NCI-H526 (cell line): ENCODE data around the gene LGALS7.
"Not testable (repeated sequence)": the region's sequence is repeated elsewhere in the genome, so short reads cannot be mapped to it uniquely, and the experiment has no call there.

ENCODE experiments used
- DNase-seq, 2 experiments: peaks; one replicate each; lab custom pipeline; 2025; lab: John Stamatoyannopoulos, UW

LGALS7 gene

DNA sequence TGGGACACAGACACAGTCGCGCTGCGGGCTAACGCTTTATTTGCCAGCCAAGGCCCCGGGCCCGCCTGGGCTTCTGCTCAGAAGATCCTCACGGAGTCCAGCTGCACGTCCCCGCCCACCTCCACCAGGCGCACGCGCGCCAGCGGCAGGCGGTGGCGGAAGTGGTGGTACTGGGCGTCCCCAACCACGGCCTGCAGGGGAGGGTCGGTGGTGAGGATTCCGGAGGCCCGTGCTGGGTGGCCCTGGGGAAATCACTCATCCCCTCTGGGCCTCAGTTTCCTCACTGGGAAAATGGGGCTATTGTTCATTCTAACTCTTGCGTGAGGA is 2.4 kb downstream of the LGALS7 start:
- not testable (repeated sequence) for DNase-seq

DNA sequence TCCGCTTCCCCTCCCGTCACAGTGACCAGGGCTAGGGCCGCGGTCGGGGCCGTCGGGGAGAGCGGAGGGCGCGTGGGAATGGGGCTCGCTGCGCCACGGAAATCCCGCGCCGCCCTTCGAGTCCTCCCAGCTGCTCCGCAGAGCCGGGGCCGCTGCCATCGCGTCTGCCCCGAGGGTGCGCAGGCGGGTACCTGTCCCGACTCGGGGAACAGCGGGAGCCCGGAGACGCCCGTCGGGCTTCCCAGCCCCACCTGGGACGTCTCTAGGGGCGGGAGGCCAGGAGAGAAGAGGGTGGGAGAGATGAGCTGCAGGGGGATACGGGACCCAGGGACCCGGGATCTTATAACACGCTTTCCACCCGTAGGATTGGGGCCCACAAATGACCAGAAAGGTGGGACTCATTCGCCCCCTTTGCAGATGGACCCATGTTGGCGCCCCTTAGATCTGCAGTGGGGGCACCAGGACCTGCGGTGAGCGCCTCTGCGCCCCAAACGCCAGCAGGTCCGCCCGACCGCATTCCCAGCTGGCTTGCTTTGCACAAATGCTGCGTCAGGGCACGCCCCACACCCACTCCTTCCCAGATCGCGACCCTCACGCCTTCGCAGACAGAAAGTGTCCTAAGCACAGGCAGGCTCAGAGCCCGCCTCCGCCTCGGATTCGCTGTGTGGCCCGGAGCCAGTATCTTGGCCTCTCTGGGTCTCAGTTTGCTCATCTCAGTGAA is 2.9 kb downstream of the LGALS7 start:
- DNase-seq, result not testable (repeated sequence)

DNA sequence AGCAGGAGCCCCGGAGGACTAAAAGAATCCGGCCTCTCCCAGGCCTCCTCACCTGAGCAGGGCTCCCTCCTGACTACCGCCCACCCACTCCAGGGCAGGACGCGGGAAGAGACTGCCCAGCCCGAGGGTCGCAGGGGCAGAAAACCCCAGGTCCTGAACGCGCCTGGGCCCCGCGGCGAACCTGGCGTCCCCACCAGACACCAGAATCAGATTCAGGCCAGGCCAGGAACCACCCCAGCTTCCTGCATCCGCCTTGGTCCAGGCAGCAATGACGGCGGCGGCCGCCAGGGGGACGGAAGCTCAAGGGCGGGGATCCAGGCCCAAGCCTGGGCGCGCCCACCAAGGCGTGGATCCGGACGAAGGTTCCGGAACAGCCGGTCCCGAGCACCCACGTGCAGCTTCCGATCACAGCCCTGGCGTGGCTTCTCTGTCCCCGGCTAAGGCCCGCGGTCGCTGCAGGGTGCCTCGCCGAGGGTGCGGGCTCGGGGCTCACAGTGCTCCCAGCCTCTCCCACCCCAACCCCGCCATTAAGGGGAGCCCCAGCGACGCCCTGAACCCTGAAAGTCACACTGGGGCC is 3.6 kb downstream of the LGALS7 start:
- DNase-seq, result peak in 1 of 2 experiments; percentile 64

DNA sequence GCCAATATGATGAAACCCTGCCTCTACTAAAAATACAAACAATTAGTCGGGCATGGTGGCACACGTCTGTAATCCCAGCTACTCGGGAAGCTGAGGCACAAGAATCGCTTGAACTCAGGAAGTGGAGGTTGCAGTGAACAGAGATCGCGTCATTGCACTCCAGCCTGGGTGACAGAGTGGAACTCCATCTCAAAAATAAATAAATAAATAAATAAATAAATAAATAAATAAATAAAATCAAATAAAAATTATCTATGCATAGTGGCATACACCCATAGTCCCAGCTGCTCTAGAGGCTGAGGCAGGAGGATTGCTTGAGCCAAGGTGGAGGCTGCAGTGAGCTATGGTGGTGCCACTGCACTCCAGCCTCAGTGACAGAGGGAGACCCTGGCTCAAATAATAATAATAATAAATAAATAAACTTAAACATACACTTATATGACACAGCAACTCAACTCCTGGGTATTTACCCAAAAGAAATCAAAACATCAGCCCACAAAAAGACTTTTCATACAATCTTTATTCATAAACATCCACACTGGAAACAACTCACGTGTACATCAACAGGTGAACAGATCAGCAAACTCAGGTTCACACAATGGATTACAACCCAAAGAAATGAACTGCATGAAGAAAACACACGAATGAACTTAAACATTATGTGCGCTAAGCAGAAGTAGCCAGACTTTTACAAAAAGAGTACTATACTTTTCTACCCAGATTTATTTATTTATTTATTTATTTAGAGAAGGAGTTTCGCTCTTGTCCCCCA is 6.9 kb downstream of the LGALS7 start:
- no peak for DNase-seq

- DNase-seq, result no peak
These were observed 8.1 kb downstream of the LGALS7 start for GRCh38 chr19:38765214-38765613.

DNA sequence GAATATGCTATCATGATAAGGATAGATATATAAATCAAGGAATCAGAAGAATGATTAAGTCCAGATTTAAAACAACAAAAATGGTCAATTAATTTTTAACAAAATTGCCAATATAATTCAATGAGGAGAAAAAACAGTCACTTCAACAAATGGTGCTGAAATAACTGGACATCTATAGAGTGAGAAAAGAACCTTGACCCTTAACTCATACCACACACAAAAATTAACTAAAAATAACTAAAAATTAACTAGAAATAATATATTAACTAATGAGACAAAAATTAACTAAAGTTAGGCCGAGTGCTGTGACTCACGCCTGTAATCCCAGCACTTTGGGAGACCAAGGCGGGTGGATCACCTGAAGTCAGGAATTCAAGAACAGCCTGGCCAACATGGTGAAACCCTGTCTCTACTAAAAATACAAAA is 9.5 kb downstream of the LGALS7 start:
- no peak for DNase-seq

DNA sequence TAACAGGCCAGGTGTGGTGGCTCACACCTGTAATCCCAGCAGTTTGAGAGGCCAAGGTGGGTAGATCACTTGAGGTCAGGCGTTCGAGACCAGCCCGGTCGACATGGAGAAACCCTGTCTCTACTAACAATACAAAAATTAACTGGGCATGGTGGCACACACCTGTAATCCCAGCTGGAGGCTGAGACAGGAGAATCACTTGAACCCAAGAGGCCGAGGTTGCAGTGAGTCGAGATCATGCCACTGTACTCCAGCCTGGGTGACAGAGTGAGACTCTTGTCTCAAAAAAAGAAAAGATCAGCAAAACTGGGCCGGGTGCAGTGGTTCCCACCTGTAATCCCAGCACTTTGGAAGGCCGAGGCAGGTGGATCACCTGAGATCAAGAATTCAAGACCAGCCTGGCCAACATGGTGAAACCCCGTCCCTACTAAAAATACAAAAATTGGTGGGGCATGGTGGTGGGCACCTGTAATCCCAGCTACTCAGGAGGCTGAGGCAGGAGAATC is 11.4 kb downstream of the LGALS7 start:
- not testable (repeated sequence) for DNase-seq

DNA sequence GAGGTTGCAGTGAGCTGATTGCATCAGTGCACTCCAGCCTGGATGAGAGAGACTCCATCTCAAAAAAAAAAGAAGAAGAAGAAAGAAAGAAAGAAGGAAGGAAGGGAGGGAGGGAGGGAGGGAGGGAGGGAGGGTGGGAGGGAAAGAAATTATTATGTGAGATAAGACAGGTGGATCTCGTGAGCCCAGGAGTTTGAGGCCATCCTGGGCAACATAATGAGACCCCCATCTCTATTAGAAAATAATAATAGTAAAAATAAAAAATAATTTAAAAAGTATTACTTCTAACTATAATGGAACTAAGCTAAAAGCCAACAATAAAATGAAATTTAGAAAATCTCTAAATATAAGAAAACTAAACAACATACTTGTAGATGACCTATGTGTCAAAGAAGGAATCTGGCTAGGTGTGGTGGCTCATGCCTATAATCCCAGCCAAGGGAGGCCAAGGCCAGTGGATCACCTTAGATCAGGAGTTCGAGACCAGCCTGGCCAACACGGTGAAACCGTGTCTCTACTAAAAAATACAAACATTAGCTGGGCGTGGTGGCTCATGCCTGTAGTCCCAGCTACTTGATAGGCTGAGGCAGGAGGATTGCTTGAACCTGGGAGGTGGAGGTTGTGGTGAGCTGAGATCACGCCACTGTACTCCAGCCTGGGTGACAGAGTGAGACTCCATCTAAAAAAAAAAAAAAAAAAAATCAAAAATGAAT is 12.4 kb downstream of the LGALS7 start:
- not testable (repeated sequence) for DNase-seq

GRCh38 chr19:38759590-38760003 is 13.7 kb downstream of the LGALS7 start:
- DNase-seq, result no peak

DNA sequence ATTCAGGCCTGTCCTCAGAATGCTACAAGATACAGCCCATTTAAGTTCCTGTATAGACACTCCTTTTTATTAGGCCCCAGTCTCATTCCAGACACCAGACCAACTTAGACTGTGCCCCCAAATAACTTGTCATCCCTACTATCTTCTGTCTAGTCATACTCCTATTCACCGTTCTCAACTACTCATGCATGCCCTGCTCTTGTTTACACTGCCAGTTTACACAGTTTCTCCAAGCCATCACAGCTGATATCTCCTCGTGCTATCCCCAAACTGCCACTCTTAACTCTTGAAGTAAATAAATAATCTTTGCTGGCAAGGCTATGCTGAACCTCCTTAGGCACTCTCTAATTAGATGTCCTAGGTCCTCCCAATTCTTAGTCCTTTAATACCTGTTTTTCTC is 19.1 kb downstream of the LGALS7 start:
- not testable (repeated sequence) for DNase-seq

DNA sequence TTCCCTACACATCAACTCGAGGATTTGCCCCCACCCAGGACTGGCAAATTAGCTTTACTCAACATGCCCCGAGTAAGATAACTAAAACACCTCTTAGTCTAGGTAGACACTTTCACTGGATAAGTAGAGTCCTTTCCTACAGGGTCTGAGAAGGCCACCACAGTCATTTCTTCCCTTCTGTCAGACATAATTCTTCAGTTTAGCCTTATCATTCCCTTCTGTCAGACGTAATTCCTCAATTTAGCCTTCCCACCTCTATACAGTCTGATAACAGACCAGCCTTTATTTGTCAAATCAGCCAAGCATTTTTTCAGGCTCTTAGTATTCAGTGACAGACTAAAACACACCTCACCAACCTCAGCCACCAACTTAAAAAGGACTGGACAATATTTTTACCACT is 19.5 kb downstream of the LGALS7 start:
- not testable (repeated sequence) for DNase-seq

- DNase-seq, result no peak
These were observed 28.0 kb downstream of the LGALS7 start for GRCh38 chr19:38745316-38745715.

- no peak for DNase-seq
These were observed 28.4 kb downstream of the LGALS7 start for GRCh38 chr19:38744874-38745273.

DNA sequence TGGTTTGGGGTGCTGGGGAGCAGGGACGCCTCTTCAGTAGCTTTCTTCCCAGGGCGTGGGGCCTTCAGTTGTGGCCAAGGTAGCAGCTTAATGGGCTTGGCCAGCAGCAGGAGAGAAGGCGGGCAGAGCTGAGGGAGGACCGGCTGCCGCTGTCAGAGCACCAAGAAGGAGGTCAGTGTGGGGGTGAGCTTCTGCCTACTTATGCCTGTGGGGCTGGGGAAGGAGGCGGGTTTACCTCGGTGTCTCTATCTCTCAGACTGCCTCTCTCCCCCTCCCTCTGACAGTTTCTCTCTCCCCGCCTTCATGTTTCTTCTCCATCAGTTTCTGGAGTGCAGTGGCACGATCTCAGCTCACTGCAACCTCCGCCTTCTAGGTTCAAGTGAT is 29.0 kb downstream of the LGALS7 start, which contains the start of gene CAPN12:
Gene CAPN12 (minus strand): TSS at position 177 of the 384 bp plus-strand sequence. CDS start 309 bp downstream, outside the sequence.
- no peak for DNase-seq

GRCh38 chr19:38743394-38744297 is 29.7 kb downstream of the LGALS7 start:
- no peak for DNase-seq

DNA sequence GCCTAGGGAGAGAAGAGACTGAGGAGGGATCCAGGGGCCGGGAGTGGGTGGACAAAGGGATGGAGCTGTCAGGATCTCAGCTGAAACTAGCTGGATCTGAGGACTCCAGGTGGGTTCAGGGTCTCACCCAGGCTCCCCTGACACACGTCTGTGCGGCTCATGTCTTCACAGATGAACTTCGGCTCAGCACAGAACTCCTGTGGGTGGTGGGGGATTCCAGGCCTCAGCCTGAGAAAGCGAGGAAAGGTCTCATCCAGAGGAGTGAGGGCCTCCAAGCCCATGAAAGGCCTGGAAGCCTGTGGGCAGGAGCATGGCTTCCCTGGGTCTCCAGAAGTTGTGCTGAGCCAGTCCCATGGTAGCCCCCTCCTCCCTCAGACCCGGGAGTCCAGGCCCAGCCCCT is 30.4 kb downstream of the LGALS7 start:
- DNase-seq, result no peak

GRCh38 chr19:38742296-38742695 is 31.0 kb downstream of the LGALS7 start:
- DNase-seq, result no peak

GRCh38 chr19:38741670-38742069 is 31.6 kb downstream of the LGALS7 start:
- DNase-seq, result no peak

DNA sequence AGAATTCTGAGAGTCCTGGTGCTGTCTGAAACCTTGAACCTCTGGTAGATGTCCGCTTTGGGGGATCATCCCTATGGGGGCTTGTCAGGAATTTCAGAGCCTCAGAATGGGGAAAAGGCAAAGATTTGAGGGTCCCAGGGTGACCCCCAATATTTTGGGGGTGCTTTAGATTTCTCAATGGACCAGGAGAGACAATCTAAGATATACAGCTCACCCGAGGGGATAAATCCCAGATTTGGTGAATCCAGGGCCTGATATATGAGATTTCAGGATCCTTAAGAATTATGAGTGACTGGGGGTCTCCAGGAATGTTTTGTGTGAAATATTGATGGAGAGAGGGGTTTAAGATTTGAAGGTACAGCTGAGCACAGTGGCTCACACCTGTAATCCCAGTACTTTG is 32.4 kb downstream of the LGALS7 start:
- no peak for DNase-seq

DNA sequence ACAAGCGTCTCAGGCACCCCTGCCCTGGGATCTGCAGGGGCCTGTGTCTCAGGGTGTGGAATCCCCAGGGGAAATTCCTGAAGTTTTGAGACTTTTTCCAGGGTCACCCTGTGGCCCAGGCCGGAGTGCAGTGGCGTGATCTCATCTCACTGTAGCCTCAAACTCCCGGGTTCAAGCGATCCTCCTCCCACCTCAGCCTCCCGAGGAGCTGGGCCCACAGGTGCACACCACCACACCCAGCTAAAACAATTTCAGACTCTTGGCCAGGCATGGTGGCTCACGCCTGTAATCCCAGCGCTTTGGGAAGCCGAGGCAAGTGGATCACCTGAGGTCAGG is 33.1 kb downstream of the LGALS7 start:
- no peak for DNase-seq
